HuH-7 (cell line): Measurements from ENCODE around the gene ACSS3.

Experiments used
- DNase-seq: peaks from one replicate; pipeline ENCODE4 v3.0.0; 2011; ENCODE audit warnings: low spot score

ACSS3 gene

DNA sequence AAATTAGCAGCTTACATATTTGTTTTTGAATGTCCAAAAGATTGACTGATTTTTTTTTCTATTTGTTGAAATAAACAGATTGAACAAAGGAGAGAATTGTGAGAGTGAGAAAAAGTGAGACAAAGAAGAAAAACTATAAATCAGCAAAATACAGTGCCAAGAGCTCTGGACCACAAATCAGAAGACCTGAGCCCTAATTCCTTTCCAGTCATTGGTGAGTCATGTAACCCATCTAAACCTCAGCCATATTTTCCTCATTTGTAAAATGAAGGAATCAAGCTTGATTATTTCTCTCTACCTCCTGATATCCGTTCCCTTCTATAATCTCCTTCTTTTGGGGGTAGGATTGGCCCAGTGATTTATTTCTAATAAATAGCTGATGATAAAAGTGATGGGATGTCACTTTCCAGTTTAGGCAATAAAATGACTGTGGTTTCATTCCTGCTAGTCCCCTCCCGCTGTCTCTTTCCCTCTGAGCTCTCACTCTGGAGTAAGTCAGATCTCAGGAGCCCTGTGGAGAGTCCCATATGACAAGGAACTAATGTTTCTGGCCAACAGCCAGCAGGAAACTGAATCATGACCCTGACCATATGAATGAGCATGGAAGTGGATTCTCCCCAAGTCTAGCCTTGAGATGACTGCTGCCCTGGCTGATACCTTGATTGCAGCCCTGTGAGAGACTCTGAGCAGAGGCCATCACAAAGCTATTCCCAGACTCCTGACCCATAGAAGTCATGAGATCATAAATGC is 218.9 kb downstream of the ACSS3 start:
- DNase-seq, result no peak

DNA sequence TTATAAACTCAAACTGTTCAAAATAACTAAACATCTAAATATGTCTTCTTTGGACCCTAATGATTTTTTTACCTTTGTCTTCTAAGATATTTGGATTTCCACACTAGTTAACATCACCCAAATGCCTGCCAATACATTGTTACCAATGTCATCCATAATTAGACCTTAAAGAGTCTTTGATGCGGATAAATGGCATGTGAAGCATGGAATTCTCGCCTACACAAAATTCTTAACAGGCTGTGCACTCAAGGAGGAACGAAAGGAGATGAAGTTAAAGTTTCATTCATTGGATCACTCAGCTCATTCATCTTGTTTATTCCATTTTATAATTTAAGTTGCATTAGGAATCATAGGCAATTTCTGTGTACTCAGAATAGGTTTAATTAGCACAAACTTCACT is 219.7 kb downstream of the ACSS3 start:
- DNase-seq, result no peak

DNA sequence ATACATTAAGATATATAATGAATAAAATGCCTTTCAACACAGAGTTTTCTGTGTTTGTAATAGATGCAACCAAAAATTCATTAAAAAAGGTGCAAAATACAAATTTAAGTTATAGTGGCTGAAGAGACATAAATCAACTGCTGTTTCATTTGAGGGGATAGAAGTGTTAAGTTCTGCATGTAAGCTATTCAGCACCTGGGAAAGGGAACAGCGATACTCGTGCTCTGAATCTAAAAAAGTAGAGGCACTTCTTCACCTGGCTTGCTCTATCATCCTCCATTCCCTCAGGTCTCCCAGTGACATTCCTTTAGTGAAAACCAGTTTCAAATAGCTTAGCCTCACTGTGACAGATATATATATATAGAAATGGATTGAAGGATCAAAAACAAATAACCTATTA is 222.6 kb downstream of the ACSS3 start:
- DNase-seq, result no peak

DNA sequence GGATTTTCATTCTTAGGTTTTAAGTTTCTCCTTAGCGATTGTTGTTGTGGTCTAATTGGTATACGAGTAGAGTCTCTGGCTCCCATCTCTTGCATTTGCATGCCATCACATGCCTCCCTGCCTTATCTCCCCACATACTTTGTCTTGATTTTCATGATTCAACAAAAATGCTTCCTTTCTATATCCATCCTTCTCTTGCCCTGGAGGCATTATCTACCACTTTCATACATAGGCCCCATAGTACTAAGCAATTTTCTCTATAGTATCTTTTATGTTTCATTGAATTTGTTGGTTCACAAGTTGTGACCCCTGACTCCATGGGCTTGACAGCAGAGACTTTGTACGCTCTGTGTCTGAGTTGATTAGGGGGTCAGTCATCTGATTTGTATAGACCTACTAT is 226.1 kb downstream of the ACSS3 start:
- DNase-seq, result no peak
